IMR-90 (cell line): Measurements from ENCODE around the gene SUPT3H. TPM values are rescaled to one million over a fixed set of nuclear protein-coding genes. Genes with fewer than 3 reads are reported as not detected.
"Not testable (repeated sequence)": the region's sequence is repeated elsewhere in the genome, so short reads cannot be mapped to it uniquely, and the experiment has no call there.

Source experiments
- ATAC-seq: fragments of 200-7000 bp; cut with Tn5 transposase; 2 replicates; pipeline ENCODE4 v1.9.1; 2020; ENCODE audit warnings: low read depth, mild to moderate bottlenecking, moderate library complexity
- BruUV-seq: library from RNA; stranded (reverse); fragments of 400-500 nt; replicated peaks from 2 replicates; lab custom pipeline; 2021; lab: Mats Ljungman, UMichigan
- CTCF ChIA-PET: fragments of 300-600 bp; formaldehyde crosslinking; extraction: SDS; loops from one replicate; lab custom pipeline; 2021; ENCODE audit warnings: antibody characterized with exemption; lab: Yijun Ruan, JAX
- POLR2A ChIA-PET: fragments of 300-600 bp; sonication (Branson Sonifier 250); formaldehyde crosslinking; loops from one replicate; lab custom pipeline; 2022; ENCODE audit warnings: antibody characterized with exemption; ENCODE audit not compliant: unreplicated experiment; lab: Charles Lee
- DNase-seq: peaks from one replicate; pipeline ENCODE4 v3.0.0; 2013
- H2AFZ ChIP-seq: replicated peaks from 2 replicates; pipeline ENCODE3; 2013; ENCODE audit warnings: low read length, mild to moderate bottlenecking; ENCODE audit not compliant: poor library complexity
- H2AK5ac ChIP-seq: 2 replicates; pipeline ENCODE4 v1.6.1; 2013; ENCODE audit warnings: low read depth, low read length, inconsistent platforms
- H2AK9ac ChIP-seq: replicated peaks from 2 replicates; pipeline ENCODE3; 2013; ENCODE audit warnings: mild to moderate bottlenecking, low read depth, low read length, moderate library complexity; ENCODE audit not compliant: poor library complexity
- H2BK120ac ChIP-seq: 2 replicates; pipeline ENCODE4 v1.6.1; 2013; ENCODE audit warnings: low read depth, low read length, inconsistent platforms
- H2BK15ac ChIP-seq: 3 replicates; pipeline ENCODE4 v1.6.1; 2013; ENCODE audit warnings: low read depth, low read length, inconsistent platforms
- H2BK20ac ChIP-seq: 2 replicates; pipeline ENCODE4 v1.6.1; 2013; ENCODE audit warnings: low read depth, mild to moderate bottlenecking, inconsistent platforms, low read length, moderate library complexity
- H2BK5ac ChIP-seq: 2 replicates; pipeline ENCODE4 v1.6.1; 2013; ENCODE audit warnings: mild to moderate bottlenecking, low read depth, low read length, inconsistent platforms; ENCODE audit not compliant: poor library complexity, severe bottlenecking
- H3K14ac ChIP-seq: replicated peaks from 2 replicates; pipeline ENCODE4 v1.6.1; 2013; ENCODE audit warnings: low read depth, low read length, inconsistent platforms
- H3K18ac ChIP-seq: 2 replicates; pipeline ENCODE4 v1.6.1; 2013; ENCODE audit warnings: low read depth, low read length, control low read depth
- H3K23ac ChIP-seq: 2 replicates; pipeline ENCODE4 v1.6.1; 2013; ENCODE audit warnings: low read depth, low read length, inconsistent platforms
- H3K27ac ChIP-seq: 2 replicates; pipeline ENCODE4 v1.5.1; 2013; ENCODE audit warnings: mild to moderate bottlenecking, control low read depth, low read length; ENCODE audit not compliant: insufficient read depth
- H3K27me3 ChIP-seq: 2 replicates; pipeline ENCODE4 v1.6.1; 2013; ENCODE audit warnings: low read length; ENCODE audit not compliant: control insufficient read depth, insufficient read depth
- H3K36me3 ChIP-seq: 2 replicates; pipeline ENCODE4 v1.6.1; 2013; ENCODE audit warnings: low read length, mixed read lengths; ENCODE audit not compliant: control insufficient read depth, insufficient read depth
- H3K4ac ChIP-seq: 2 replicates; pipeline ENCODE4 v1.6.1; 2013; ENCODE audit warnings: low read depth, low read length, inconsistent platforms
- H3K4me1 ChIP-seq: 2 replicates; pipeline ENCODE4 v1.6.1; 2013; ENCODE audit warnings: low read length, mixed read lengths; ENCODE audit not compliant: control insufficient read depth, insufficient read depth
- H3K4me2 ChIP-seq: 2 replicates; pipeline ENCODE4 v1.6.1; 2013; ENCODE audit warnings: low read depth, mild to moderate bottlenecking, control low read depth, low read length, moderate library complexity
- H3K4me3 ChIP-seq: 2 replicates; pipeline ENCODE4 v1.5.1; 2013; ENCODE audit warnings: low read depth, mild to moderate bottlenecking, control low read depth, low read length, moderate library complexity; ENCODE audit not compliant: insufficient read depth
- H3K56ac ChIP-seq: 2 replicates; pipeline ENCODE4 v1.6.1; 2013; ENCODE audit warnings: low read length, inconsistent platforms; ENCODE audit not compliant: insufficient read depth; ENCODE audit errors: extremely low read depth
- H3K79me1 ChIP-seq, 2 experiments: 2 replicates each; pipeline ENCODE4 v1.6.1; 2013; ENCODE audit warnings: low read length in 2 of 2, inconsistent platforms in 1 of 2, low read depth in 1 of 2
- H3K9ac ChIP-seq: 2 replicates; pipeline ENCODE4 v1.6.1; 2013; ENCODE audit warnings: low read depth, low read length, control low read depth
- H3K9me1 ChIP-seq: 2 replicates; pipeline ENCODE4 v1.6.1; 2013; ENCODE audit warnings: low read length, inconsistent platforms; ENCODE audit not compliant: insufficient read depth
- H3K9me3 ChIP-seq: 2 replicates; pipeline ENCODE4 v1.6.1; 2013; ENCODE audit warnings: low read length; ENCODE audit not compliant: control insufficient read depth, insufficient read depth
- H4K20me1 ChIP-seq: 2 replicates; pipeline ENCODE4 v1.6.1; 2013; ENCODE audit warnings: low read length, inconsistent platforms; ENCODE audit not compliant: insufficient read depth
- H4K5ac ChIP-seq: 2 replicates; pipeline ENCODE4 v1.6.1; 2013; ENCODE audit warnings: mild to moderate bottlenecking, low read depth, low read length, control low read depth
- H4K8ac ChIP-seq, 2 experiments: 2 replicates each; pipeline ENCODE4 v1.6.1; 2013; ENCODE audit warnings: low read depth in 2 of 2, low read length in 2 of 2, control low read depth in 1 of 2, inconsistent platforms in 1 of 2
- H4K91ac ChIP-seq: 2 replicates; pipeline ENCODE4 v1.6.1; 2013; ENCODE audit warnings: low read depth, low read length, inconsistent platforms; ENCODE audit not compliant: insufficient read depth
- CEBPB ChIP-seq: IDR thresholded peaks from 2 replicates; pipeline ENCODE4 v1.6.1; 2012; ENCODE audit warnings: low read depth, low read length, improper control_type of control experiment
- MAFK ChIP-seq: IDR thresholded peaks from 2 replicates; pipeline ENCODE4 v1.6.1; 2012; ENCODE audit warnings: low read depth, low read length, improper control_type of control experiment
- NFE2L2 ChIP-seq: fragments of 150-350 bp; IDR thresholded peaks from 2 replicates; pipeline ENCODE4 v1.6.1; 2016; ENCODE audit warnings: low read depth, mild to moderate bottlenecking, low read length
- POLR2A ChIP-seq: IDR thresholded peaks from 2 replicates; pipeline ENCODE4 v1.6.1; 2012; ENCODE audit warnings: mild to moderate bottlenecking, low read depth, low read length
- USF2 ChIP-seq: fragments of 150-350 bp; IDR thresholded peaks from 2 replicates; pipeline ENCODE4 v1.6.1; 2017; ENCODE audit warnings: mild to moderate bottlenecking, antibody characterized with exemption, low read length, low read depth
- WGBS, 2 experiments: methylation state at CpG; one replicate each; pipeline versions ENCODE4 v1.1.5 to v1.1.7; 2013; ENCODE audit warnings: missing lambda C conversion rate in 2 of 2; ENCODE audit not compliant: insufficient read length in 1 of 2; ENCODE audit errors: extremely low coverage in 2 of 2; 5-methylcytosine and 5-hydroxymethylcytosine counted together
- dilution Hi-C: fragments of 300-500 bp; cut with HindIII; formaldehyde crosslinking; loops from one replicate; pipeline ENCODE4 v1.14.3; 2018; ENCODE audit warnings: low sequenced_read_pairs; ENCODE audit not compliant: unreplicated experiment
- in situ Hi-C: fragments of 300-500 bp; cut with MboI; formaldehyde crosslinking; loops from 3 replicates; pipeline ENCODE4 v1.14.3; 2019; ENCODE audit warnings: low sequenced_read_pairs, inconsistent platforms, mixed read lengths
- intact Hi-C: fragments of 100-400 bp; cut with micrococcal nuclease; formaldehyde crosslinking; loops from 2 replicates; pipeline ENCODE4 v1.10.0; 2022
- polyA plus RNA-seq, 3 experiments: library from polyadenylated mRNA; depleted of rRNA; stranded (reverse); fragments of >200 nt; gene quantifications; 2 replicates each; pipeline ENCODE4 v1.2.3, GENCODE V29; 2012; ENCODE audit warnings: low replicate concordance in 1 of 3
- total RNA-seq: library from RNA; depleted of rRNA; stranded (reverse); fragments of >200 nt; gene quantifications from 2 replicates; pipeline ENCODE4 v1.2.3, GENCODE V29; 2012

SUPT3H gene
- total and polyA plus RNA-seq, 2 of the 4 experiments (the other 2 are of a cell fraction), result 4.5 to 5.0 TPM

- Histone ChIP-seq H3K23ac (no peak overlapping the region), H3K9ac (no peak overlapping the region), H3K4ac (no peak overlapping the region), H3K79me1 (no peaks in the 10 kb centered on the region), H3K14ac (no peak overlapping the region), H3K36me3 (no peaks in the 10 kb centered on the region), H4K20me1 (no peaks in the 10 kb centered on the region), H3K4me2 (no peak overlapping the region), H2BK5ac (no peak overlapping the region), H2BK120ac (no peak overlapping the region), H3K18ac (no peak overlapping the region), H3K9me3 (no peaks in the 10 kb centered on the region), H3K4me1 (no peaks in the 10 kb centered on the region), H2AFZ (no peak overlapping the region), H3K27ac (no peak overlapping the region), H3K27me3 (no peaks in the 10 kb centered on the region), H2BK20ac (no peak overlapping the region), H2AK9ac (no peak overlapping the region), H4K8ac (no peak overlapping the region), H2AK5ac (no peak overlapping the region), H3K9me1 (no peaks in the 10 kb centered on the region), H4K91ac (no peak overlapping the region), H3K56ac (no peak overlapping the region), H4K5ac (no peak overlapping the region), H2BK15ac (no peak overlapping the region), H3K4me3 (no peak overlapping the region)
- in situ Hi-C loops (no loop called here), intact Hi-C loops (no loop called here), dilution Hi-C loops (no loop called here)
- DNase-seq, result no peak
- TF ChIP-seq USF2 (no peak), MAFK (no peak), NFE2L2 (no peak), CEBPB (no peak), POLR2A (no peak)
- no peak for ATAC-seq
- CTCF ChIA-PET, result no interaction called here
- POLR2A ChIA-PET, result no interaction called here
- WGBS, 2 experiments, result 86% methylated on average over 1 of the region's 3 CpGs; no CpG with 5 or more reads in 1 of the 2 experiments
- no TSS peak for BruUV-seq
Measured at GRCh38 chr6:45069091-45069490, 308.6 kb downstream of the SUPT3H start.

- H4K91ac ChIP-seq, H3K27ac ChIP-seq, H3K27me3 ChIP-seq, H3K23ac ChIP-seq, H3K18ac ChIP-seq, H3K36me3 ChIP-seq, H3K9me1 ChIP-seq, H2BK20ac ChIP-seq, intact Hi-C loops, POLR2A ChIA-PET, H2AK5ac ChIP-seq, H3K56ac ChIP-seq, H3K9me3 ChIP-seq, H3K9ac ChIP-seq, CTCF ChIA-PET, H2BK15ac ChIP-seq, DNase-seq, H3K4me1 ChIP-seq, H4K5ac ChIP-seq, H2AK9ac ChIP-seq, H2AFZ ChIP-seq, BruUV-seq, H4K8ac ChIP-seq, H2BK5ac ChIP-seq, H3K79me1 ChIP-seq, H2BK120ac ChIP-seq, H3K4me2 ChIP-seq, H4K20me1 ChIP-seq, H3K4me3 ChIP-seq, H3K14ac ChIP-seq, H3K4ac ChIP-seq, in situ Hi-C loops, ATAC-seq, dilution Hi-C loops: not testable (repeated sequence)
- WGBS, 2 experiments, result no CpG with 5 or more reads among the region's 1 CpG
Measured at GRCh38 chr6:45067446-45067845, 310.3 kb downstream of the SUPT3H start.
